Activated CD4-positive, alpha-beta T cell treated with anti-CD3 and anti-CD28 coated beads for 4 hours (primary cell): ENCODE measurements around the gene CD34.
"Not testable (repeated sequence)": the region's sequence is repeated elsewhere in the genome, so short reads cannot be mapped to it uniquely, and the experiment has no call there.

Source experiments
- DNase-seq, 2 donors: peaks; one replicate each; pipeline ENCODE4 v3.0.0-alpha.2; 2020

CD34 gene

DNA sequence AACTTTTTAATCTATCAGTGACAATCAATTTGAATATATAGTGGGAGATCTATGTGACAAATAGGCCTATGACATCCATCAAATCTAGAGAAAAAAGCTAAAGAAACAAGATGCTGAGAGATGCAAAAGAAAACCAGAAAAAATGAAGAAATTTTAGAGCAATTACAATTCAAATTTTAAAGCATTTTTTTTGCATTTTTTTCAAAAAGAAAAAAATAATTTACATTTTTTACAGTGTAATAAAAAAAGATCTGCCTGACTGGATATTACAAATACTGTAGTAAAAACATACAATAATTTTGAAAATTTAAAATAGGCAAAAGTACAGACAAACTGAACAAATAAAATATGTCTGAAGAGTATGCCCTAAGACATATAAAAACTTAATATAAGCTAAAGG lies 14.4 kb downstream of the CD34 start:
- DNase-seq = no peak

DNA sequence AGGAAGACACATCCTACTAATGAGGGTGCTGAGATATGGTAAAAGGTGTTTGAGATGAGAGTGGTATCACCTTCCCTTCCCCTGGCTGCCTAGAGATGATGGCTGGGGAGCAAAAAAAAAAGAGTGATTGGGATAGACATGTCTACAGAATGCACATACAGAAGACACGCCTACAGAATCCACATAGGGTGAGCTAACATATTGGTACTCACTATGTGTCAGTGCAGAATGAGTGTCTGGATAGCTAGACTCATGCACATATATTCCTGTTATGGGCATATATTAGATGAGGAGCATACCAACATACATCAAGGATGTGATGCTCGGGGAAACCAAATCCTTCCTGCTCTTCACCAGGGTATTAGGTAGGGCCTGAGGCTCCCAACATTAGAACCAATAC lies 16.2 kb downstream of the CD34 start:
- no peak for DNase-seq

DNA sequence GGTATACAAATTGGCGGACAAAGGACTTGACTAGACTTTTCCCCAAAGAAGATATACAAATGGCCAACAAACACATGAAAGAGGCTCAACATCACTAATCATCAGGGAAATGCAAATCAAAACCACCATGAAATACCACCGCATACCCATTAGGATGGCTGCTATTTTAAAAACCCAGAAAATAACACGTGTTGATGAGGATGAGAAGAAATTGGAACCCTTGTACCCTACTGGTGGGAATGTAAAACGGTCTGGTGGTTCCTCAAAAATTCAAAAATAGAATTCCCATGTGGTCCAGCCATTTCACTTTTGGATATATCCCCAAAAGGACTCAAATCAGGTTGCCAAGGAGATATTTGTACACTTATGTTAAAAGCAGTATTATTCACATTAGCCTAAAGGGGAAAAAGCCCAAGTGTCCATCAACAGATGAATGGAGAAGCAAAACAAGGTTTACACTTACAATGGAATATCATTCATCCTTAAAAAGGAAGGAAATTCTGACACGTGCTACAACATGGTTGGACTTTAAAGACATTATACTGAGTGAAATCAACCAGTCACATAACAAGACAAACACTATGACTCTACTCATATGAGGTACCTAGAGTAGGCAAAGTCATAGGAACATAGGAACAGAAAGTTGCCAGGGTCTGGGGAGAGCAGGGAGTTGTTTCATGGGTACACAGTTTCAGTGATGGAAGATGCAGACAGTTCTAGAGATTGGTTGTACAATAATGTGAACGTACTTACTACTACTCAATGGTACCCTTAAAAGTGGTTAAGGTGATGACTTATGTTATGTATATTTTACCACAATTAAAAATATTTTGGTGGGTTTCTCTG lies 17.0 kb downstream of the CD34 start:
- DNase-seq = no peak

DNA sequence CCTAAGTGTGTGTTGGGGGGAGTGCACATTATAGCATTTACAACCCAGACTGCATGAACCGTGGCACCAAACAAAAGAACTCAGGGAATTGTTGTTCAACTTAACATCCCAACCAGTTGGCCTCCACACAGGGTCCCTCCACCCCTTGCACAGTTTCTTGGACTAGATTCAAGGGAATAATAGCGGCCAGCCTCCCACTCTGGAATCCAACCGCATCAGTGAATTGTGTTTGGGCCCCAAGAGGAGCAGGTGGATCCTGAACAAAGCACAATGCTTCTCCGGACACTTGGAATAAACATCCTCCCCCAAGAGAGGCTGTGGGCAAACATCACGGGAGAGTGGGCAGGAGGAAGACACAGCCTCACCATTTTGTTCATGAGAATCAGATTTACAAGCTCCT lies 18.2 kb downstream of the CD34 start:
- no peak for DNase-seq

DNA sequence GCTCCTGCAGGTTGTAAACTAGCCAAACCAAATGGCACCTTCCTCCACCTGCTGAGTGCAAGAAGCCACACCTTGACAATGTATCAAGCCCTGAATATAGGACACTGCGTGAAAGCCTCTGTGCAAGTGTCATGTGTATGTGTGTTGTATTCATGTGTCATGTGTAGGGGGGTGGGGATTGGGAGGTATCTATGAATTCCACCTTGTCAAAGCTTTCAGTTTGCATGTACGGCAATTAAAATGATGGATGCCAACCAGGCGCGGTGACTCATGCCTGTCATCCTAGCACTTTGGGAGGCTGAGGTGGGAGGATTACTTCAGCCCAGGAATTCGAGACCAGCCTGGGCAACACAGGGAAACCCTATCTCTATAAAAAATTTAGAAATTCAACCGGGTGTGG lies 19.8 kb downstream of the CD34 start:
- no peak for DNase-seq

DNA sequence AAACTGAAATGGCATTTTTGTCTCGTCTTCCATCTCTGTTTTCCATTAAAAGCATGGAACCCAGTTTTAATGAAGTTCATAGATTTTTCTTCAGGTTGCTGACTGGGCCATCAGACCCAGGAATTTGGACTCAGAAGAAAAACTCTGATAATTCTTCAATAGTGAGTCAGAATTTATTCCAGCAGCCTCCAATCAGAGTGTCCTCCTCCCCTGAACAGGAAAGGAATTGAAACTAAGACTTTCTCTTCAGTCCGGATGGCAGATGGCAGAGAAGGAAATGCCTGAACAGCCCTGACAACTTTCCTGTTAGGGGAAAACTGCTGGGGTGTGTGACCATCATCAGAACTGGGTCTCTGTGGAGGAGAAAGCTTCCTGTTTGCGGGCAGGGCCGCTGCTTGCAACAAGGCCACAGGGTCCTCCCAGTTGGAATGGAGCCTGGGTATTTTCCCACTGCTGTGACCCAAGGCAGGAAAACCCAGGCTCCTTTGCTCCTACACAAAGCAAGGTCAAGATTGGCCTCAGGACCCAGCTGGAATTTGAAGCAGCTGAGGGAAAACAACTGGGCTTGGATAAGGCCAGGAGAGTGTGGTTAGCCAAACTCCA lies 20.7 kb downstream of the CD34 start:
- DNase-seq = no peak

DNA sequence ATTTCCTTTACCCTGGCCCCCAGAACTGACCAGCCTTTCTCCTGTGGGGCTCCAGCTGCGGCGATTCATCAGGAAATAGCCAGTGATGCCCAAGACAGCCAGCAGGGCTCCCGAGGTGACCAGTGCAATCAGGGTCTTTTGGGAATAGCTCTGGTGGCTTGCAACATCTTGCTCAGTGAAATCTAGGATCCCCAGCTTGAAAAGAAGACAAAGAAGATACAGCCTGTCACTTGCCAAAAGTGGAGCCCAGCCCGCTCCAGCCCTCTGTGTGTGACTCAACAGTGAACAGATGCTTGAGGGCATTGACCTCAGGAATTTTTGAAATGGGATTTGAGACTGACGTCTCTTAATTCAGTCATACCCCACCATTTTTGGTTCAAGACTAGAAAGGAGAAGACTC lies 22.3 kb downstream of the CD34 start:
- no peak for DNase-seq

DNA sequence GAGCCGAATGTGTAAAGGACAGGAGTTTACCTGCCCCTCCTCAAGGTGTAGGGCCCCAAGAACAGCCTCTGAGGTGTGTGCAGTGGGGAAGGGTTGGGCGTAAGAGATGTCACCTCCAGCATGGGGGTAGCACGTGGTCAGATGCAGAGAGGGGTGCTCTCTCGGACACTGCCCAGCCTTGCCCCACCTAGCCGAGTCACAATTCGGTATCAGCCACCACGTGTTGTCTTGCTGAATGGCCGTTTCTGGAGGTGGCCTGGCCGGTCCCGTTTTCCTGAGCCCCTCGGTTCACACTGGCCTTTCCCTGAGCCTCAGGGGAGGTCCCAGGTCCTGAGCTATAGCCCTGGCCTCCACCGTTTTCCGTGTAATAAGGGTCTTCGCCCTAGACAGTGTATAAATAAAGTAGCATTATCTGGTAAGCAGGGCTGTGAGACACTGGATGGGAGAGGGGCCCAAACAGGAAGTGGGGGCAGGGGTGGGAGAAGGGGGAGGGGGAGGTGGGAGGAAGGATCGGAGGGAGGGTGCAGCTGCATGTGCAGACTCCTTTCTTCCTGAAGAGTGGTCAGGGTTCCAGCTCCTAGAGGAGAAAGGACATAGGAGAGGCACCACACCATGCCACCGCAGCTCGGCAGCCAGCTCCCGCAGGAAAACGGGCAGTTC lies 23.3 kb downstream of the CD34 start:
- DNase-seq = no peak

DNA sequence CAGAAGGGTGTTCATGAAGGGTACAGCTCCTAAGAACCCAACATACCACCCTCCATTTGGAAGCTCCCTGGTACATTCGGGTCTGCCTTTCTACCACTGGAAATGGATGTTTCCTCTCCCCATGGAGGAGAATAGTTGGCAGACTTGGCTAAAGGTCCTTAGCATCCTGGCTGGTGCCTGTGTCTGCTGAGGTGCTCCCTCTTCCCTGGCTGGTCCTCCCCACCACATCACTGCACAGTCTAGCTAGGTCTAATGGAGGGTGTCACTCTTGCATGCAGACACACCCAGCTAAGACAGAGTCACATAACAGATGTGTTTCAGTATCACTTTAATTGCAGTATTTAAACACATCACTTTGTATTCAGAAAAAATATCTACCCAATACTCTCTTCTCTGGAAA lies 24.7 kb downstream of the CD34 start:
- no peak for DNase-seq

DNA sequence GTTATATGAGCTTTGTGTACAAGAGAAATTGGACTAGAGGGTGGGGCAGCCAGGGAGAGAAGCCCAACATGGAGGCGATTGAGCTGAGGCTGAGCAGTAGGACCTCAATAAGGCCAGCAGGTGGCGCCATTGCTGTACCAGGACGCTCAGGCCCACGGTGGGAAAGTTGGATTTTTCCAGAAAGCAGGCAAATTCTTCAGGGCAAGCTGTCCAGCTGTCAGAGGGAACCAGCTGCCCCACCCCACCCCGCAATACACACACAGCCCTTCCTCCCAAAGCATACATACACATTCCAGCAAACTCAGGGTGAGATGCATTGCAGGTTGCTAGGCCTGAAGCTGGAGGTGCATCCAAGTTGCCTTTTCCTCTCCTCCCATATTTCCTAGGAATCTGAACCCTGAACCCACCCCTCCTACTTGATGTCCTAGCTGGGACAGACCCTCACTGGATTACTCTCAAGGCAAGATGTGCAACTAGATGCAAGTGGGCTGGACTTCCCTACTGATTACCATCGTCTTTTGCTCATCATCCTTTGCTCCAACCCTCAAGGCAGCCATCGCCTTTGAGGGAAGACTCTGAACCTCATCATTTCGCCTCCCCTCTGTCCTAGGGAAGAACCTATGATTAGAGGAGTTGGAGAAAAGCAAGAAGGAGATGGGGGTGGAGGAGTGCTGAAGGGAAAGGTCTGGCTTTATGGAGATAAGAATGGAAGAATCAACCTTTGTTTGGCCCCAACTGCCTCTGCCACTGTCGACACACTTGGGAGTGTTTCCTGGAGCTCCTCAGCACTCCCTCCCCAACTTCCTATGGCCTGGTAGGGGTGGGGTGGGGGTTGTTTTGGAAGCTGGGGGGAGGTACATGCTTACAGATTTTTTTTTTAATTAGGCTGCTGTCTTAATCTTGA lies 25.5 kb downstream of the CD34 start:
- DNase-seq = peak; percentile 64

DNA sequence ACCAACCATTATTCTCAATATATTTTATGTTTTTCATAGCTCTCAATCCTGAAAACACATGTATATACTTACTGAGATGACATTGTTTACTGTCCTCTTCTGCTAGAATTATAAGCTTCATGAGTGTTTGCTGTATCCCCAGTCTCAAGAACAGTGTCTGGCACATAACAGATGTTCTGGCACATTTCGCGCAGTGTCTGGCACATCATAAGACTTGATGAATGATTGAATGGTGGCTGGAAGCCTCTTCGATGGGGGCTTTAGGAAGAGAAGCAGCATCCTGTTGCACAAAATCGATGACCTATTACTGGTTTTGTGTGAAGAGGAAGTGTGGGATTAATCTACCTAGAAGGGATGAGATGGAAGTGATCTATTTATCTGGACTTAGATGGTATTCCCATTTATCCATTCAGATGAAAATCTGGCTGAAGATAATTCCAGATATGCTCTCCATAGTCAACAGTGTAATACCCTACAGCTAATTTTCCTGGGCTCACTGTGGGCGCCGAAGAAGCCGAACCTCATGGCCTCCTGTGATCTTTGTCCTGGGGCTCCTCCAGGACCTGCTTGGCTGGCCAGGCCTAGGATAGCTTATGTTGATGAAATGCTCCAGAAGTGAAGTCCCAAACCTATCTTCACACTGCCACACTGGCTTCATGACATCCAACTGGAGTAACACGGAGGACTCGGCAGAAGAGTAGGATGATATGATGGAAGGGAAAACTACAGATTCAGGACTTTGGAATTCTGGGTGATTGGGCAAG lies 26.5 kb downstream of the CD34 start:
- no peak for DNase-seq

DNA sequence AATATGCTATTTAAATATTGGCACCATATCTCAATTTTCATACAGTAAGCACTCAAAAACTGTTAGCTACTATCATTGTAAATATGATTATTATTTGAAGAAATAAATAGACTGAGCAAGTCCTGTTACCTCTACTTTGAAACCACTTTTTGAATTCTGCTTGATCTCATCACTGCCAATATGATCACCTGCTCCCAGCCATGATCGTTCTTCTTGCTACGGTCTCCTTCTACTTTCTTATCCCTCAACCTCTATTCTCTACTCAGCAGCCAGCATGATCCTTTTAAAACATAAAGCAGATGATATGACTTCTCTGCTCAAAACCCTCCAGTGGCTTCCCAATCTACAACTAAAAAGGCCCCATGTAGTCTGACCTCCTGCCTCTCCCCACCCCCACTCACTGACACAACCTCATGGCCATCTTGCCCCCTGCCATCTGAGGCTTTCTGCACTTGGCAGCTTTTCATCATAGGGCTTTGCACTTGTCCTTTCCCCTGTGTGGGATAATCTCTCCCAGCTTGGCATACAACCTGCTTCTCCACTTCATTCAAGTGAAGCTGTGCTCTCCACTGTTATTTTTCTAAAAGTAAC lies 27.2 kb downstream of the CD34 start:
- DNase-seq = no peak

DNA sequence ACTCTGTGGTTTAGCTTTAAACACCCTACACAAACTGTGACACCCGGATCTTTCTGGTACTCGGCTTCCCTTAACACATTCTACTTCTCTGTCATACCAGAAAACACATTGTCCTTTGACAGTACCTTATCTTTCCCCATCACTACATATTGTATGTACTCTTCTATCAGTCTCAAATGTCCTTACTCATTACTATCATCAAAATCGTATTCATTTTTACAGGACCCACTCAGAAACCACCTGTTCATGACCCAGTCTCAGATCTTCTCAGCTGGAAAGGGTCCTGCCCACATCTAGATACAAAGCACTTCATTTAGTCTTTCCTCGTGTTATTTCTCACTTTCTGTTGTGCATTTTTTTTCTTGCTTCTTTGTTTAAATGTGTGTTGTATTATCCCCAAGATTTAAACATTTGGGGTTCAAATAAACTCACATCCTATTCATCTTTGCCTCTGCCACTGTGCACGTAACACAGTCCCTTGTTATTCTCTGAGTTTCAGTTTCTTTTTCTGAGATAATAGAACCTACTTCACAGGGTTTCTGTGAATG lies 27.7 kb downstream of the CD34 start:
- no peak for DNase-seq

DNA sequence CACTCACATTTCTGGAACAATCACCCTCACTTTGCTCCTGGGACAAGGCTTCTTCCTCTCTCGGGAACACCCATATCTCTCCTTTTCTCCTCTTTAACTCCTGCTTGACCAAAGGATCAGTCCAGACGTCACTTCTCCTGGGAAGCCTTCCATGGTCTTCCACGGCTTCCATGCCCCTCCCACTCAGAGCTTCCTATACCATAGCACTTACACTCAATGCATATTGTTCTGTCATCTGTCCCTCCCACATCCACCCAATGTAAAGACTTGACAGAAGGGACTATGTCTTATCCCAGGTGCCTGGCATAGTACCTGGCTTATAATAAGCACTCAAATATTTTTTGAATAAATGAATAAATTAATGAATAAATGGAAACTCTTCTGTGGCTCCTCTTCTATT lies 28.2 kb downstream of the CD34 start:
- DNase-seq = no peak

DNA sequence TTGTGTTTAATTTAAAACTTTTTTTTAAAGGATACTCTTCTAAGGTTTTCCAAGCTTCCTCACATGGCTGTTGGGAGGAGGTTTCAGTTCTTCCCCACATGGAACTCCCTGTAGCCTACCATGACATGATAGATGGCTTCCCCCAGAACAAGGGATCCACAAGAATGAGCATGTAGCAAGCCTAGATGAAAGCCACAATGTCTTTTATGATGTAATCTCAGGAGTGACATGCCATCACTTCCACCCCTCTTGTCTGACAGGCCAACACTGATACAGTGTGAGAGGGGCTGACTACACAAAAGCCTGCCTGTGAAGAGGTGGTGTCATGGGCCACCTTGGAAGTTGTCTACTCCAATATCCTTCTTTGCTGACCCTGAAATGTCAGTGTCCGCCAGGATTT lies 32.0 kb downstream of the CD34 start:
- DNase-seq = no peak

DNA sequence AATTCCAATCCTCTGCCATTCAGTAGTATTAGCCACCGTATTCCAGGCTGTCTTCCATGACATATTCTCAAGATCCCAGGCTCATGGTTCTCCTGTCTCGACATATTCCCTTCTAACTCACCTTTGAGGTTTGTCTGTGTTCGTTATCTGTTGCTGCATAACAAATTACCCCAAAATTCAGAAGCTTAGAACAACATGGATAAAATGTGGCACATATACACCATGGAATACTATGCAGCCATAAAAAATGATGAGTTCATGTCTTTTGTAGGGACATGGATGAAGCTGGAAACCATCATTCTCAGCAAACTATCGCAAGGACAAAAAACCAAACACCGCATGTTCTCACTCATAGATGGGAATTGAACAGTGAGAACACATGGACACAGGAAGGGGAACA lies 33.0 kb downstream of the CD34 start:
- DNase-seq = not testable (repeated sequence)

DNA sequence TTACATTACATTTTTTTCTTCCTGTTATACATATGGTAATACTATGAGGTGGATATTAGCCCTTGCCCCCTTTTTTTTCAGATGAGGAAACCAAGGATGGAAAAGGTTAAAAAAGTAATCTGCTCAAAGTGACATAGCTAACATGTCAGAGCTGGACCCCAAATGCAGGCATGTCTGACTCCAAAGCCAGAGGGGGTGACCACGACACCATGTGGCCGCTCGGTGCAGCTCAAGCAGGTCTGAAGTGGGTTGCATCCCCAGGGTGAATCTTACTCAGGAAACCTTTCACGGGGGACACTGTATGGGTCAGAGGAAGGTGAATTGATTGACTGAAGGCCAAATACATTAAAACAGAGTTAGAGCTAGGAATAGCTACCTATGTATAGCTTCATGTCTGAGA lies 34.8 kb downstream of the CD34 start:
- DNase-seq = no peak

DNA sequence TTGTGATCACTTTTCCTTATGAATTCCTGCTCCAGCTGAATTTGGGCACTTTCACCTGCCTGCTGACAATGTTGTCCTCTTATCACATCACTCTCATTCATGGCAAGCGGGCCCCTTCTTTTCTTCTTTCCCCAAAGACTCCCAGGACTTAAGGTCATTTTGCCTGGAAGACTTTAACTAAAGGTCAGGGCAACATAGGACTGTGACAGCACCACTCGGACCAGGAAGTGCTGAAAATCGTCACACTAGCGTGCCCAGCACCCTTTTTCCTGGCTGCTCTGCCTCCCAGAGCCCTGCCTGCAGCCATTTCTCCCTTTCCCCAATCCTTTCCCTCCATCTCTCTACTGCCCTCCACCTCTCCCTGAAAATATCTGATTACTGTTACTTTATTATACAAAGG lies 35.4 kb downstream of the CD34 start:
- DNase-seq = no peak

DNA sequence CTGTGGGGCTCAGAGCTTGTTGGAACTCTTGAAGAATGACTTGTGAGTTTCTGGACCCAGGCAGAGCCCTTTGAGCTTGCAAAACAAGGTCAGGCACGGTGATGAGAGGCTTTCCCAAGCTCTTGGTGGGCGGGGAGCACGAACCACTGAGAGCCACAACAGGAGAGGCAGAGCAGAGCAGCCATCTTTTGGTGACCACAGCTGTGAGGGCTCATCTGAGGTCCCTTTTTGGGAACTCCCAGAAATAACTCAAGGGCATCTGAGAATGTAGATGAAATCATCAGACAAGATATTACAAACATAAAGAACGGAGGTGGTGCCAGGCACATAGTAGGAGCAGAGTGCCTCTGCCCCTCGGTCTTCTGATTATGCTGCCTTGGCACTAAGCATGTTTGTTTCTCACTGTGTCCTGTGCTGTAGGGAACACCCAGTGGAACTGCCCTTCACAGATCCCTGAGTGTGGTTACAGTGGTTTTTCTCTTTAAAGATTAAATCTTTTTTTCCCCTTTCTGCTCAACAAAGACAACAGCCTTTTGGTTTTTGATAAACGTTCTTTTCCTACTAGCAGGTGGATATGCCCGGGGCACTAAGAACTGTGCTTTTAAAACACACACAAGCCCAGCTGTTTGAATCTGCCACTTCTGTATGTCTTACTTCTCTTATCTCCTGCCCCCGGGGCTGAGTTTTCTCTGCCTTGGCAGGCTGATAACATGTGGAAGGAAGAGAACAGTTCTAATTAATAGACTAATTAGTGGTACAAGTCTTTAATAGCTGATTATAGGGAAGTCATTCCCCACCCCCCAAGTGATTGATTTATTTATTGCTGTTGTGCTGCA lies 37.7 kb downstream of the CD34 start:
- DNase-seq = peak in 1 of 2 donors; percentile 16

DNA sequence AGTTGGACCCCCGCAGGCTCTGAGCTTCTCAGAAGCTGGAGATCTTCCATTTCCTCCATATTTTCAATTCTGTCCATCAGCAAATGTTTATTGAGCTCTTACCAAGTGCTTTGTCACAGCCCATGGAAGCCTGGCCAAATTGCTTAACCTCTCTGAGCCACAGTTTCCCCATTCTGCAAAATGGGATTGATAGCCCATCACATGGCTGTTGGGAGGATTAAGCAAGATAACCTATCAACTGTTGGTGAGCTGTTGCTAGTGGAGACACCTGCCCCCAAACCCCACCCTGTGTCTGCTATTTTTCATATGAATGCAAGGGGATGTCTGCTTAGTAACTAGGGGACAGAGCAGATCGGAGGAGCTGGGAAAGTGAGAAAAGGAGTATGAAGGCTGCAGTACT lies 38.3 kb downstream of the CD34 start:
- DNase-seq = no peak
